Uterus (tissue), 4 donors: Measurements from ENCODE around the gene ROS1. TPM values are rescaled to one million over a fixed set of nuclear protein-coding genes. Genes with fewer than 3 reads are reported as not detected.
"Not testable (repeated sequence)": the region's sequence is repeated elsewhere in the genome, so short reads cannot be mapped to it uniquely, and the experiment has no call there.

ENCODE experiments used
- DNase-seq, 2 donors: peaks; one replicate each; pipeline ENCODE4 v3.0.0-alpha.2; 2019 to 2020
- H3K27ac ChIP-seq, 2 donors: fragments of 200-600 bp; sonication (generic); 1 replicate in 1 of 2; 2 replicates in 1 of 2; pipeline ENCODE4 v1.5.1; 2016 to 2018
- H3K27me3 ChIP-seq, 2 donors: fragments of 200-600 bp; sonication (generic); one replicate each; pipeline ENCODE4 v1.5.1; 2018 to 2019; ENCODE audit warnings: control low read depth in 1 of 2
- H3K36me3 ChIP-seq, 2 donors: fragments of 200-600 bp; sonication (generic); one replicate each; pipeline ENCODE4 v1.5.1; 2019; ENCODE audit warnings: control low read depth in 1 of 2
- H3K4me1 ChIP-seq, 2 donors: fragments of 200-600 bp; sonication (generic); one replicate each; pipeline ENCODE4 v1.5.1; 2018 to 2019; ENCODE audit warnings: control low read depth in 1 of 2
- H3K4me3 ChIP-seq, 2 donors: fragments of 200-600 bp; sonication (generic); 1 replicate in 1 of 2; 2 replicates in 1 of 2; pipeline ENCODE4 v1.5.1; 2018 to 2019; ENCODE audit warnings: mild to moderate bottlenecking in 1 of 2
- H3K9me3 ChIP-seq, 2 donors: fragments of 200-600 bp; sonication (generic); one replicate each; pipeline ENCODE4 v1.5.1; 2019; ENCODE audit warnings: control low read depth in 1 of 2
- CTCF ChIP-seq, 4 experiments: fragments of 200-600 bp in 2 of 4; fragments of 450-650 bp in 2 of 4; sonication (generic) in 2 of 4; IDR thresholded peaks; one replicate each; pipeline ENCODE4 v1.5.1; 2016 to 2019; ENCODE audit warnings: antibody characterized with exemption in 4 of 4, mild to moderate bottlenecking in 2 of 4, moderate library complexity in 1 of 4
- POLR2A ChIP-seq, 2 donors: fragments of 450-650 bp; IDR thresholded peaks; one replicate each; pipeline ENCODE4 v1.6.1; 2016; ENCODE audit warnings: antibody characterized with exemption in 2 of 2, mild to moderate bottlenecking in 1 of 2, moderate library complexity in 1 of 2
- intact Hi-C: fragments of 100-400 bp; cut with DNase I; formaldehyde crosslinking; loops from one replicate; pipeline ENCODE4 v1.15.1; 2023; ENCODE audit warnings: low total_unique reads
- small RNA-seq: library from RNA; depleted of rRNA; stranded (forward); fragments of <200 nt; gene quantifications from one replicate; pipeline ENCODE3, GENCODE V24; 2016
- total RNA-seq, 4 donors: library from RNA; depleted of rRNA in 3 of 4; stranded (reverse); fragments of >200 nt in 3 of 4; gene quantifications; one replicate each; pipeline versions ENCODE4 v1.1.0 to v1.2.4, GENCODE V29; 2014 to 2023
- donor health status: DM: yes; HTN: yes; CAD: no.

Gene ROS1
- total RNA-seq, 4 donors from 2014 or later, result 2.0 TPM; not detected in 3

GRCh38 chr6:117263353-117263927 is 162.3 kb downstream of the ROS1 start:
- Histone ChIP-seq H3K4me1 (peaks cover 0 to 5% of the 10 kb centered on the region in 2 donors), H3K4me3 (no peak overlapping the region), H3K27ac (no peak overlapping the region), H3K36me3 (no peaks in the 10 kb centered on the region), H3K9me3 (no peaks in the 10 kb centered on the region), H3K27me3 (peaks cover 0 to 55% of the 10 kb centered on the region in 2 donors)
- TF ChIP-seq CTCF (IDR thresholded peaks at IDR 0.05), result no peak
- TF ChIP-seq POLR2A (IDR thresholded peaks at IDR 0.05), result no peak
- intact Hi-C loops, result no loop called here
- no peak for DNase-seq

GRCh38 chr6:117262799-117263198 is 162.9 kb downstream of the ROS1 start:
- H3K4me1 ChIP-seq, result peaks cover 0 to 5% of the 10 kb centered on the region in 2 donors
- H3K36me3 ChIP-seq, result no peaks in the 10 kb centered on the region
- TF ChIP-seq POLR2A (IDR thresholded peaks at IDR 0.05), result no peak
- no peak for TF ChIP-seq CTCF (IDR thresholded peaks at IDR 0.05)
- peaks cover 0 to 48% of the 10 kb centered on the region in 2 donors for H3K27me3 ChIP-seq
- DNase-seq, result no peak
- H3K4me3 ChIP-seq, result no peak overlapping the region
- no peaks in the 10 kb centered on the region for H3K9me3 ChIP-seq
- intact Hi-C loops, result no loop called here
- no peak overlapping the region for H3K27ac ChIP-seq

GRCh38 chr6:117253785-117254184 is 172.0 kb downstream of the ROS1 start:
- no peaks in the 10 kb centered on the region for H3K9me3 ChIP-seq
- no peaks in the 10 kb centered on the region for H3K4me1 ChIP-seq
- intact Hi-C loops, result no loop called here
- H3K27ac ChIP-seq, result no peak overlapping the region
- DNase-seq, result no peak
- H3K27me3 ChIP-seq, result no peaks in the 10 kb centered on the region
- H3K36me3 ChIP-seq, result no peaks in the 10 kb centered on the region
- H3K4me3 ChIP-seq, result no peak overlapping the region
- no peak for TF ChIP-seq CTCF (IDR thresholded peaks at IDR 0.05)

- H3K27me3 ChIP-seq, H3K27ac ChIP-seq, intact Hi-C loops, H3K4me1 ChIP-seq, H3K36me3 ChIP-seq, DNase-seq, H3K4me3 ChIP-seq, H3K9me3 ChIP-seq: not testable (repeated sequence)
Measured at GRCh38 chr6:117244979-117245378, 180.8 kb downstream of the ROS1 start.

- H3K27me3 ChIP-seq, DNase-seq, H3K4me1 ChIP-seq, H3K36me3 ChIP-seq, H3K4me3 ChIP-seq, H3K27ac ChIP-seq, intact Hi-C loops, H3K9me3 ChIP-seq: not testable (repeated sequence)
Measured at GRCh38 chr6:117244571-117244970, 181.2 kb downstream of the ROS1 start.

Small RNAs within 50 kb of the gene (small RNA-seq; reads per million reads assigned to genes)
- gene RN7SKP18 (not detected), gene RNU6-253P (not detected)

Other genes with a start within 250 kb of the ROS1 start
- gene VGLL2, start 160.4 kb downstream of the ROS1 start, total RNA-seq, result not detected
- gene DCBLD1, start 56.7 kb upstream of the ROS1 start, total RNA-seq, result 10 to 100 TPM in 1 of 4 donors, 1 to 10 TPM in 3; 2.4 to 15.5 (median 4.5) TPM
- 10 to 100 TPM; 16.5 to 94.7 (median 26.6) TPM for gene GOPC, start 176.6 kb upstream of the ROS1 start, total RNA-seq
- gene NUS1, start 249.5 kb upstream of the ROS1 start, total RNA-seq, result 10 to 100 TPM in 3 of 4 donors, 1 to 10 TPM in 1; 6.1 to 34.6 (median 25.8) TPM